ENCODE measurements around the gene IKZF3.
"Not testable (repeated sequence)": the region's sequence is repeated elsewhere in the genome, so short reads cannot be mapped to it uniquely, and the experiment has no call there.

IKZF3 gene

GRCh38 chr17:39777534-39778365, 86.4 kb downstream of the IKZF3 start:
- no peak for DNase-seq

DNA sequence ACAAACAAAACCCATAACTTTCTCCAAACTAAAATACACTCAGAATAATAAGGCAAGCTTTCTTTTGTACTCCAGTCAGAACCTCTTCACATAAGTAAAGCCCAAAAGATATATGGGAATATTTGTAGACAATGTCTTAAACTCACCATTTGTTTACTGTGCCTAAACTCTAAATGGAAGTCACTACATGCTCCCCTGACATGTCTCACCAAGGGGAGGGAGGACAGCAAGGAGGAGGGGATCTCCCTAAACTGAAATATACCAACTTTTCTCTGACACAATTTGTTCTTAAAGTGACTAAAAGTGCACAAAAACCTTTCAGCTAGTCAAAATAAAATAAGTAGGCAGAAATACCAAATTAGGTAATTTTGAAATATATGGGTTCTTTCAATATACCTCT, 87.9 kb downstream of the IKZF3 start:
- DNase-seq = no peak

DNA sequence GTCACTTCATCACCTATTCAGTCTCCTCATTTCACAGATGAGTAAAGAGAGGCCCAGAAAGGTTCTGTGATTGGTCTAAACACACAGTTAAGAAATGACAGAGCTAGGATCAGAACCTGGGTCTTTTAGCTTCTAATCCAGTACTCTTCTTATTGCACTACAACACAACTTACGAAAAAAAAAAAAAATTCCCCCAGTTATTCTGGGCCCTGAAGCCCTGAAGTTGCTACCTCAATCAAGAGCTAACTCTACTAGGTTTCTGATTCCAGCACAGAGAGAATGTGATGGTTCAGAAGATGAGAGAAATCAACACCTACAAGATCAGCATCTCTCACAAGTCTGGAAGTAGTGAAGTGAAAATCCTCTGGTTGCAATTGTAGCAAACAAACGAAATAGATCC, 89.1 kb downstream of the IKZF3 start:
- no peak for DNase-seq

DNA sequence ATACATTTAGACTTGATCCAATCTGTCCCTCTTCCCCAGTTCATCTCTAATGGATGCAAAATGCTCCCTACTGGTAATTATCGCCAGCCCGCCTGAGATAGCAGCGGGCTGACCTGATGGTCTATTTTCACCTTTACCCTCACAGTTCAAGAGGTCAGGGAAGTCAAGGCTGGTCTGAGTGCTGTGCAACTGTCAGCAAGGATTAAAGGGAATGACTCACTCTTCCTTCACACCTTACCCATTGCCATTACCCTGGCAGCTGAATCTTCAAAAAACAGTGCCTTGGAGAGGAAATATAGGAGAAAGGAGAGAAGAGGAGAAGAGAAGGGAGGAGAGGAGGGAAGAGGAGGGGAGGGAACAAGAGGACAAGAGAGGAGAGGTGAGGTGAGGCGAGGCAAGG, 90.1 kb downstream of the IKZF3 start:
- no peak for DNase-seq

- no peak for DNase-seq
Observed at GRCh38 chr17:39772987-39773934, 90.9 kb downstream of the IKZF3 start.

- no peak for DNase-seq
Observed at GRCh38 chr17:39772415-39772814, 91.7 kb downstream of the IKZF3 start.

DNA sequence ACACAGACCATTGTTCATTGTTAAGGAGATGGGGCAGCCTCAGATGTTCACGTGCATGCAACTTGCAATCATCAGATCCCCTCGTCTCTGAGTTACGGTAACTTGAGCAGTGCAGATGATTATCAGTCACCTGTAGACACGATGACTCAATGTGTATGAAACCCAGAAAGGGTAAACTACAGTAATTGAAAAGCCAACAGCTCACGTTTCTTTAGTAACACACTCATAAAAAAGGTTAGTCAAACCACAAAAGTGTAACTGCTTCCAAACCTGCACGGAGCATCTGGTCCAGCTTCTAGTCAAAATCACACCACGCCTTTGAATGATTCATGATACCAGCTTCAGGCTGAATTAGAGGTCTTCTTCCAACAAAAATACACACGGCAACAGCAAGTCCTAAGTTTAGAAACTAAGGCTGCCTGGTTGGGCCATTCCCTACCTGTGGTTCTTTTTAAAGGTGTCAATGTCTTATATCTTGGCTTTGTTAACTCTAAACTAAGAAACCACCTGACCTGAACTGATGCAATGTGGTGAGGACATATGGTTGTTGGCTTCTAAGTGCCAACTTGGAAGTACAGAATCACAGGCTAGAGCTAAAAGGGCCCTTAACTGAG, 94.0 kb downstream of the IKZF3 start:
- peak; percentile 31 for DNase-seq

- DNase-seq = no peak
Observed at GRCh38 chr17:39767147-39767546, 97.0 kb downstream of the IKZF3 start.

DNA sequence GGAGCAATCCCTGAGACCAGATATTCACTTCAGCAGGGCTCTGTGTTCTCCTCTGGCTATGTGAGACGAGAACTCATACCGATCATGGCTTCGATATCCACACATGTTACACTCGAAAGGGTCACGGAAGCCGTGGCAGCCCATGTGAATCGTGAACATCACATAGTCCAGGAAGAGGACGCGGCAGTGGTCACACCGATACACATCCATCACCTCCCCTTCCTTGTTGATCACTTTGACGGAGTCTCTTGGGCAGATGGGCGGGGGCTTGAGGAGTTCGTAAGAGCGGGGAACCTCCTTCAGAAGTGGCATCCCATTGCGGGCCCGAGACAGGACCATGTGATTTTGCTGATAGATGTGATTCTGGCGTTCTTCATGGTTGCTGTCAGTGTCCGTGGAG, 98.3 kb downstream of the IKZF3 start:
- DNase-seq = no peak

DNA sequence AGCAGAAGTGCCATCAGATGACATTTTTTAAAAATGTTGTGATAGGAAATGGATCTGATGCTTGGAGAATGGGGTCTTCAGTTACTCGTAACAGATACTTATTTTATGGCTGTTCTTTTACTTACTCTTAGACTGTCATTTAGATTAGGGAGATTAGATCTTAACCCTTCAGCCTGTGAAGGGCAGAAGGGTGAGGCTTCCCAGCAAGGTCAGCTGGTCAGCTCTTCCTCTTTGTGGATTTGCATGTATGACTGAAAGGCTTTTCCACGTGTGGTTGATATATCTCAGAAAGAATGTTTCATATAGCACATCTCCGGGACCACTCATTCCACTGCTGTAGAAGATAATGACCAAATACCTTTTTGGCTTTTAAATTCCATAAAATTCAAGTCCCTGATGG, 98.9 kb downstream of the IKZF3 start:
- DNase-seq = no peak

GRCh38 chr17:39764171-39764570, 99.9 kb downstream of the IKZF3 start:
- DNase-seq = not testable (repeated sequence)

DNA sequence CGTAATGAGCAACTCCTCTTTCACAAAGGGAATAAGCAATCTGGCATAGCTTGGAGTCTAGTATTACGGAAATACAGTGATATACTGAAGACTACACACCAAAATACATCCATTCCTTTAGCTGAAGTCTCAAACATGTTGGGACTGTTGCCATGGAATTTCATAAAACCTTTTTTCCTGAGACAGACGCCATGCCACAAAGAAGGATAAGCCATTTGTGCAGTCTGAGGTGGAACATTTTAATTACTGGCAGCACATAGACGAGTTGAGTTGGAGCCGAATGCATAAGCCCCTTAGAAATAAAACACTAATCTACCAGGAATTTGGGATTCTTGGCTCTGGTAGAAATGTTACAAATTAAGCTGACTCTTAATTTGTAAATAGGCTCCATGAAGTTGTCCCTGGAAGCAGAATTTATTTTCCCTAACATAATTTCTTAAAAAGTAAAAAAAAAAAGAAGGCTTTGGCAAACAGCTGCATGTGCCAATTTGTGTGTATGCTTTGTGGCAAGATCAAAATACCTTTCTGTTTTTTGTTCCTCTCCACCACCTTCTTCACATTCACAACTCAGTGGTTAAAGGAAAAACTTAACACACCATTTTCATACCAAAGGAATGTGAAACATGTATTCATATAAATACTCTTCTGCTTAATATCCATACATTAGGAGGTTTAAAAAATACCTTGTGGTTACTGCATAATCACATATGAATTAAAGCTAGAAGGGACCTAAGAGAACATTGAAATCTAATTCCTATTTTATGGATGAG, 100.9 kb downstream of the IKZF3 start:
- no peak for DNase-seq

- DNase-seq = no peak
Observed at GRCh38 chr17:39761861-39762496, 102.1 kb downstream of the IKZF3 start.

- no peak for DNase-seq
Observed at GRCh38 chr17:39759204-39759603, 104.9 kb downstream of the IKZF3 start.

GRCh38 chr17:39757931-39758873, 105.9 kb downstream of the IKZF3 start:
- peak; percentile 35 for DNase-seq

- DNase-seq = no peak
Observed at GRCh38 chr17:39757176-39757662, 106.9 kb downstream of the IKZF3 start.

DNA sequence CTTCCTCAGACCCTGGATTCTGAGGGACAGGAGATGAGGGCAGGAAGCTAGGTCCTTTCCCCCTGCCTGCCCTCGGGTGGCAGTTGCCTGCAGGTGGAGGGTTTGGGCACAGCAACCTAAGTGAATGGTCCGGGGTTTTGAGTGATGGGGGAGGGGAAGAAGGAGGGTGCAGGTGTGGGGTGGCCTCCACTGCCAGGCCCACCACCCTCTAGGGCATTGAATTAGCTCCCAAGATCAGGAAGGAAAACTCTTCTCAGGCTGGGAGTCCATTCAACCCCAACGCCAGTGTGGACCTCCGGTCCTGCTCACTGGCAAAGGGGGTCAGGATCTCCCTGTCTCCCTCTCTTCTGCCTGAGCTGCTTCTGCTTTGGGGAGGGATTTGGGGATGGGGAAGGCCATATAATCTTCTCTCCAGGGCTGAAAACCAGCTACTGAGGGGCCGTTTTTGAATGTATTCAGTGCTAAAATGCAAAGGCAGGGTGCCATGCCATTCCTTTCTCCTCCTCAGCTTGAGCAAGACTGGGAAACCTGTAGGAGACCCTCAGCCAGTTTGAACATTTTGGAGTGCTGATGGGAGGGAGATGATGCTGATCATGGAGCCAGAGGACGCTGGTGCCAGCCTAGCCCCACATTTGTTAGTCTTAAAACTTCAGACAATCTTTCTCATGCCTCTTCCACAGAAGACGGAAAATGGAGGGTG, 107.6 kb downstream of the IKZF3 start:
- DNase-seq = no peak

DNA sequence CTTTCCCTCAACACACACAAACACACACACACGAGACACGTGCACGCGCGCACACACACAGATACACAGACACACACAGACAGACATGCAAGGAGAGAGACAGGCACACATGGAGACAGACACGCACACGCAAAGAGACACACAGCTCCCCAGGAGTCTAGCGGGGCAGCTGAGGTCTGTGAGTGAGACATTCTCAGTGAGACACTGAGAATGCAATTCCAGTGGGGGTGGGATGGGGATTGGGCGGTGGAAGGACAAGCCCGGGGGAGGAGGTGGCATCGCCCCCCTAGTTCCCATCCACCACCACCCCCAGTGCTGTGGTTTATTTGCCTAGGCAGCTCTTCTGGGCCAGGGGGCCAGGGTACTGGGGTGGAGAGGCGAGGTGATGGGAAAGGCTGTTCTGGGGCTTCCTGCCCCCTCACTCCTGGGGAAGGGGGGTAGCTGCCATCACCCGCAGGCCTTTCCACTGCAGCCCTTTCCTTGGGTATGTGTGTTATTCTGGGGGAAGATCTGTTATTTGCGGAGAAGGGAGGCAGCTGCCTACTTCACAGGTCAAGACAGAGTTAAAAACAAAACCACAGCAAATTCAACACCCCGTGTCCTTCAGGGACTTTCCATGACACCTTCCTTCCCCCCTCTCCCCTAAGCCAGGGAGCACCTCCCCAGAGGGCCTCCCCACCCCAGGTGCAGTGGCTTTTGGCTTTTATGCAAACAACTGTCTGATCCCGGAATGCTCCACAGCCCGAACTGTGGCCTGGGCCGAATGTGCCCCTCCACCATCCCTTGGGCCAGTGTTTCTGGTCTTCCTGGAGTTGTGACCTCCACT, 108.3 kb downstream of the IKZF3 start:
- peak; percentile 49 for DNase-seq

DNA sequence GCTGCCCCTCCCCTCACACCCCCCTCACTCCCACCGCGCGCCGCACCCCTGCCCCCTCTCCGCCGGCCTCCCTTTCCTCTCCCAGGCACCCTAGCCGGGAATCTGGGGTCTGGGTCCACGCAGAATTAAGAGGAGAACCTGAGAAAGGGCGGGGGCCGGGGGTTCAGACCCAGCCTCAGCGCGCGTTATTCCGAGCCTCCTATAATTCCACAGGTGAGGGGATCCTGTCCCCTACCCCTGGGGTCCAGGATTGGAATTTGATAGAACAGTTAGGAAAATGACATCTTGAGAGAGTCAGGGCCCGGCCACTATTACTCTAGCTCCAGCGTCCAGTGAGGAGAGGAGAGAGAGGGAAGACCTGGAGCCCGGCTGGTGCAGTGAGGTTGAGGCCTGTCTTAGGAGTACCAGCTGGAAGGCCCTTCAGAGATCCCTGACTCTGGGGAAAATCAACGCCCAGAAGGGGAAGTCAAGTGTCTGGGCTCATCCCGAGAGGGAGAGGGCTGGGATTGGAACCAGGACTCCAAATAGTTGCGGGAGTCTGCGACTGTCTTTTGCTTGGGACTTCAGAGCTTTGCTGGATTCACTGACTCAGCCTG, 109.1 kb downstream of the IKZF3 start:
- no peak for DNase-seq

Data from T-helper 9 cell (primary cell).